H1 (cell line): ENCODE results near the gene PARP16. TPM values are rescaled to one million over a fixed set of nuclear protein-coding genes. Genes with fewer than 3 reads are reported as not detected.

Experiments
- CTCF ChIA-PET: fragments of 300-600 bp; sonication (Branson Sonifier 250); formaldehyde crosslinking; loops from one replicate; lab custom pipeline; 2021; ENCODE audit not compliant: partially characterized antibody; lab: Charles Lee
- POLR2A ChIA-PET: fragments of 300-600 bp; sonication (Branson Sonifier 250); formaldehyde crosslinking; loops from one replicate; lab custom pipeline; 2021; ENCODE audit warnings: inconsistent platforms; ENCODE audit not compliant: partially characterized antibody; lab: Charles Lee
- DNase-seq, 2 experiments: peaks; one replicate each; pipeline versions ENCODE4 v3.0.0 to v3.0.0-alpha.2; 2010 to 2022; ENCODE audit warnings: low spot score in 2 of 2, low read depth in 1 of 2, mixed read lengths in 1 of 2
- FAIRE-seq: peaks from 2 replicates; lab custom pipeline; 2011; peaks lifted over from hg19 to GRCh38; lab: Jason Lieb, UNC
- H2AFZ ChIP-seq: 2 replicates; pipeline ENCODE4 v1.8.1; 2012; ENCODE audit warnings: low read length, inconsistent platforms
- H2AK5ac ChIP-seq: 2 replicates; pipeline ENCODE4 v1.6.1; 2013; ENCODE audit warnings: low read depth, low read length
- H2BK120ac ChIP-seq: replicated peaks from 2 replicates; pipeline ENCODE3; 2013; ENCODE audit warnings: low read depth, low read length, inconsistent platforms
- H2BK12ac ChIP-seq: 2 replicates; pipeline ENCODE4 v1.6.1; 2013; ENCODE audit warnings: low read depth, low read length
- H2BK15ac ChIP-seq: 2 replicates; pipeline ENCODE4 v1.6.1; 2013; ENCODE audit warnings: low read length
- H2BK20ac ChIP-seq: 2 replicates; pipeline ENCODE4 v1.6.1; 2013; ENCODE audit warnings: low read length
- H2BK5ac ChIP-seq: 2 replicates; pipeline ENCODE4 v1.6.1; 2013; ENCODE audit warnings: low read depth, low read length
- H3K14ac ChIP-seq: 2 replicates; pipeline ENCODE4 v1.6.1; 2013; ENCODE audit warnings: inconsistent platforms; ENCODE audit not compliant: insufficient read length
- H3K18ac ChIP-seq: 2 replicates; pipeline ENCODE4 v1.6.1; 2013; ENCODE audit warnings: low read length; ENCODE audit errors: extremely low read depth
- H3K23ac ChIP-seq: 2 replicates; pipeline ENCODE4 v1.6.1; 2013; ENCODE audit warnings: inconsistent platforms; ENCODE audit not compliant: insufficient read length
- H3K23me2 ChIP-seq: 2 replicates; pipeline ENCODE4 v1.6.1; 2013; ENCODE audit warnings: low read depth, low read length
- H3K27ac ChIP-seq: 2 replicates; pipeline ENCODE4 v1.6.1; 2011; ENCODE audit warnings: low read depth, low read length, inconsistent platforms
- H3K27me3 ChIP-seq, 4 experiments: replicated peaks in 1 of 4; 1 replicate in 1 of 4; 2 replicates in 3 of 4; pipeline versions ENCODE4 v1.6.1 to v1.8.1; 2011 to 2013; ENCODE audit warnings: low read length in 3 of 4, mild to moderate bottlenecking in 3 of 4, inconsistent platforms in 2 of 4, mixed read lengths in 2 of 4, moderate library complexity in 1 of 4; ENCODE audit not compliant: control insufficient read depth in 3 of 4, insufficient read depth in 3 of 4; ENCODE audit errors: extremely low read depth in 1 of 4
- H3K36me3 ChIP-seq, 4 experiments: 2 replicates each; pipeline versions ENCODE4 v1.6.1 to v1.8.1; 2011 to 2013; ENCODE audit warnings: mild to moderate bottlenecking in 4 of 4, low read length in 3 of 4, moderate library complexity in 2 of 4, control low read depth in 1 of 4, inconsistent platforms in 1 of 4; ENCODE audit not compliant: insufficient read depth in 4 of 4, control insufficient read depth in 2 of 4
- H3K4ac ChIP-seq: replicated peaks from 2 replicates; pipeline ENCODE3; 2013; ENCODE audit warnings: low read length, low read depth, mixed read lengths, inconsistent platforms; ENCODE audit not compliant: insufficient read length
- H3K4me1 ChIP-seq, 4 experiments: replicated peaks in 1 of 4; 1 replicate in 1 of 4; 2 replicates in 3 of 4; pipeline versions ENCODE4 v1.6.1 to v1.8.1; 2011 to 2013; ENCODE audit warnings: low read length in 3 of 4, inconsistent platforms in 2 of 4, mixed read lengths in 1 of 4; ENCODE audit not compliant: insufficient read depth in 4 of 4, control insufficient read depth in 3 of 4
- H3K4me2 ChIP-seq, 2 experiments: 2 replicates each; pipeline versions ENCODE4 v1.6.1 to v1.8.1; 2011 to 2013; ENCODE audit warnings: low read depth in 2 of 2, low read length in 2 of 2, control low read depth in 1 of 2, inconsistent platforms in 1 of 2, mild to moderate bottlenecking in 1 of 2; ENCODE audit not compliant: insufficient read depth in 1 of 2
- H3K4me3 ChIP-seq, 4 experiments: fragments of 200-600, 300-600 bp in 1 of 4; sonication (generic), shearing (Covaris generic), sonication (Bioruptor Twin) in 1 of 4; 2 replicates each; pipeline versions ENCODE4 v1.5.1 to v1.8.1; 2011 to 2016; ENCODE audit warnings: low read length in 4 of 4, low read depth in 3 of 4, control low read depth in 2 of 4, inconsistent platforms in 2 of 4, mild to moderate bottlenecking in 2 of 4, mixed read lengths in 1 of 4, moderate library complexity in 1 of 4; ENCODE audit not compliant: insufficient read depth in 2 of 4; ENCODE audit errors: extremely low read depth in 1 of 4
- H3K56ac ChIP-seq: replicated peaks from 2 replicates; pipeline ENCODE3; 2013; ENCODE audit warnings: low read depth, mild to moderate bottlenecking, mixed read lengths, low read length, inconsistent platforms; ENCODE audit not compliant: insufficient read length
- H3K79me1 ChIP-seq: 2 replicates; pipeline ENCODE4 v1.6.1; 2013; ENCODE audit warnings: low read depth, low read length, control low read depth
- H3K79me2 ChIP-seq, 2 experiments: 2 replicates each; pipeline versions ENCODE4 v1.6.1 to v1.8.1; 2012 to 2013; ENCODE audit warnings: low read length in 2 of 2, mild to moderate bottlenecking in 2 of 2, inconsistent platforms in 1 of 2; ENCODE audit not compliant: insufficient read depth in 2 of 2, control insufficient read depth in 1 of 2
- H3K9ac ChIP-seq, 4 experiments: replicated peaks in 1 of 4; 1 replicate in 1 of 4; 2 replicates in 3 of 4; pipeline versions ENCODE4 v1.6.1 to v1.8.1; 2011 to 2013; ENCODE audit warnings: low read depth in 3 of 4, low read length in 3 of 4, control low read depth in 2 of 4, mild to moderate bottlenecking in 2 of 4, moderate library complexity in 2 of 4, inconsistent platforms in 1 of 4; ENCODE audit errors: extremely low read depth in 1 of 4
- H3K9me3 ChIP-seq, 2 experiments: 2 replicates each; pipeline versions ENCODE4 v1.6.1 to v1.8.1; 2012 to 2013; ENCODE audit warnings: mild to moderate bottlenecking in 2 of 2, moderate library complexity in 2 of 2, control low read depth in 1 of 2, inconsistent platforms in 1 of 2, low read depth in 1 of 2, low read length in 1 of 2, mixed read lengths in 1 of 2; ENCODE audit not compliant: insufficient read depth in 2 of 2
- H4K20me1 ChIP-seq, 2 experiments: replicated peaks in 1 of 2; 2 replicates each; pipeline versions ENCODE3 to v1.8.1; 2011 to 2013; ENCODE audit warnings: inconsistent platforms in 2 of 2, low read length in 2 of 2, mild to moderate bottlenecking in 1 of 2; ENCODE audit not compliant: insufficient read depth in 2 of 2, control insufficient read depth in 1 of 2
- H4K5ac ChIP-seq: 2 replicates; pipeline ENCODE4 v1.6.1; 2013; ENCODE audit warnings: low read length, low read depth, mixed read lengths, inconsistent platforms; ENCODE audit not compliant: insufficient read length
- H4K8ac ChIP-seq: 2 replicates; pipeline ENCODE4 v1.8.0; 2013; ENCODE audit warnings: mild to moderate bottlenecking, moderate library complexity, low read length, inconsistent platforms; ENCODE audit not compliant: insufficient read depth; ENCODE audit errors: extremely low read depth
- H4K91ac ChIP-seq: replicated peaks from 2 replicates; pipeline ENCODE3; 2013; ENCODE audit warnings: low read length, mixed read lengths, inconsistent platforms; ENCODE audit not compliant: insufficient read length
- SIX5 ChIP-seq: IDR thresholded peaks from 2 replicates; pipeline ENCODE4 v1.6.1; 2011; ENCODE audit warnings: mild to moderate bottlenecking, low read depth, low read length
- TCF12 ChIP-seq: IDR thresholded peaks from 2 replicates; pipeline ENCODE4 v1.6.1; 2011; ENCODE audit warnings: low read depth, mild to moderate bottlenecking, low read length
- WGBS, 2 experiments: shearing (Covaris generic) in 1 of 2; methylation state at CpG; one replicate each; pipeline versions ENCODE4 v1.1.6 to v1.1.7; 2013 to 2015; ENCODE audit warnings: low lambda C conversion rate in 2 of 2, mixed read lengths in 2 of 2, inconsistent platforms in 1 of 2, low coverage in 1 of 2, missing lambda C conversion rate in 1 of 2; ENCODE audit not compliant: insufficient replicate concordance in 2 of 2, insufficient coverage in 1 of 2, insufficient read length in 1 of 2; ENCODE audit errors: extremely low coverage in 1 of 2, missing lambda C conversion rate in 1 of 2; 5-methylcytosine and 5-hydroxymethylcytosine counted together
- polyA plus RNA-seq, 7 experiments: library from polyadenylated mRNA; depleted of rRNA in 3 of 7; stranded (reverse) in 5 of 7; unstranded in 2 of 7; fragments of >200 nt in 5 of 7; fragments of 200-250 nt in 2 of 7; gene quantifications; 1 replicate in 5 of 7; 2 replicates in 1 of 7; 4 replicates in 1 of 7; pipeline versions ENCODE4 v1.2.1 to v1.2.3, GENCODE V29; 2011 to 2013; ENCODE audit warnings: missing spikeins in 2 of 7, mixed read lengths in 2 of 7
- total RNA-seq: library from RNA; stranded (reverse); fragmentation: NEBNext Ultra II Directional; extraction: Animal tissue kit (Norgen Biotek cat#: 25700); gene quantifications from 2 replicates; pipeline ENCODE4 v1.2.1, GENCODE V29; 2021

PARP16 gene
- total and polyA plus RNA-seq, 2 of the 8 experiments (the other 6 are each of a cell fraction or from before 2014, with no cell fraction given) = 3.7 to 5.0 TPM

- no peak for DNase-seq
- H3K23me2 ChIP-seq = no peaks in the 10 kb centered on the region
- TF ChIP-seq SIX5 (no peak), TCF12 (no peak)
Measured at GRCh38 chr15:65248511-65249255, 38.0 kb downstream of the PARP16 start.

More at GRCh38 chr15:65248511-65249255, 38.0 kb downstream of the PARP16 start:
- Histone ChIP-seq H2BK5ac (no peak overlapping the region), H2BK120ac (no peak overlapping the region), H2AK5ac (no peak overlapping the region), H3K23ac (no peak overlapping the region), H3K27ac (no peak overlapping the region), H2BK20ac (no peak overlapping the region), H3K79me2 (no peaks in the 10 kb centered on the region), H3K4me2 (no peak overlapping the region), H4K20me1 (no peaks in the 10 kb centered on the region), H3K18ac (no peak overlapping the region), H3K4ac (no peak overlapping the region), H3K56ac (no peak overlapping the region), H3K14ac (no peak overlapping the region), H2BK15ac (peak overlapping the region; percentile 6; the same call in 1 of the 2 replicates), H3K9me3 (no peaks in the 10 kb centered on the region), H4K5ac (no peak overlapping the region), H3K9ac (no peak overlapping the region), H2BK12ac (no peak overlapping the region), H3K79me1 (no peaks in the 10 kb centered on the region), H3K36me3 (no peaks in the 10 kb centered on the region), H3K4me3 (no peak overlapping the region), H3K27me3 (no peaks in the 10 kb centered on the region; a peak in 1 of 7 replicates), H4K91ac (peak overlapping the region; percentile 75), H3K4me1 (peaks cover 0 to 4% (median 2%) of the 10 kb centered on the region in 4 experiments; a peak in 4 of 7 replicates), H2AFZ (no peak overlapping the region), H4K8ac (peak overlapping the region; percentile 69; the same call in 1 of the 2 replicates)
- WGBS, 2 experiments = 71% methylated on average over 9 of the region's 9 CpGs; no CpG with 5 or more reads in 1 of the 2 experiments
- ChIA-PET POLR2A (interaction anchor here (0.6 to 2.0 kb wide), 4 partner anchors 17 to 74 kb away, joined by 3 to 8 read pairs (median 3); partner anchors contain the start of gene CLPX), CTCF (interaction anchor here (0.6 to 2.1 kb wide), 8 partner anchors 16 to 1156 kb away, joined by 3 to 13 read pairs (median 4); partner anchors contain the start of gene CILP)
- FAIRE-seq = no peak
